ENCODE measurements around the gene SLC5A10.

The SLC5A10 gene

DNA sequence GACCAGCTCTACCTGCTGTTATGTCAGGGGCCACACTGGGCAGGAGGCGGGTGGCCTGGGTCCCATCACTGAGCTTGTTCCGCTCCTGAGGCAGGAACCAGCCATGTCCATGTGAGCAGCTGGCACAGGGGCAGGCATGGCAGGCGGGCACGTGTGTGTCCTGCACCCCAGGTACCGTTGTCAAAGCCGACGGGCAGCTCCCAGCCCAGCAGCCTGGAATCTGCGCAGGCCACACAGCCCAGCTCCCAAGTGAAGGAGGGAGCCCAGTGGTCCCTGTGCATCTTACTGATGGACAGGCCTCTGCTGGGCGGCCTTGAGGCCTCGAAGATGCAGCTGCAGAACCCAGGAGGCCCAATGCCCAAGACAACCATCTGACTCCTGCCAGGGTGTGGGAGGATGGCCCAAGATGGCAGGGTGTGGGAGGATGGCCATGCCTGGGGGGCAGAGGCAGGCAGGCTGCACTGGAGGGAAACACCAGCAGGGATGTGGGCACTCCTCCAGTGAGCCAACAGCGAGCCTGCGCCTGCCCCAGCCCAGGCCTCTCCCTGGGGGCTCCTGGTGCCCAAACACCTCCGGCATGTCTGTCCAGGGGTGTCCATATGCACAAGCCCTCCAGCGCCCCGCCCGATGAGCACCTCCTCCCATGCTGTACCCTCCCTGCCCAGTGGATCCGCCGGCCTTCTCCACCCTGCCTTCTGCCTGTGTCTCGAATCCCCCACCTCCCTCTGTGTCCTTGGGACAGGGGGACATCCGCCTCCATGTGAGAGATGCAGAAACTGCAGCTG lies 39.8 kb downstream of the SLC5A10 start:
- no peak for TF ChIP-seq GATA2 (IDR thresholded peaks at IDR 0.05; ENCODE audit: low read depth, low read length)
- no peak for TF ChIP-seq GATA3 (IDR thresholded peaks at IDR 0.05; ENCODE audit: low read depth, low read length)

GRCh38 chr17:18992454-18993130 lies 40.6 kb downstream of the SLC5A10 start:
- TF ChIP-seq GATA2 (IDR thresholded peaks at IDR 0.05; ENCODE audit: low read depth, low read length) (no peak), GATA3 (IDR thresholded peaks at IDR 0.05; ENCODE audit: low read depth, low read length) (no peak)

DNA sequence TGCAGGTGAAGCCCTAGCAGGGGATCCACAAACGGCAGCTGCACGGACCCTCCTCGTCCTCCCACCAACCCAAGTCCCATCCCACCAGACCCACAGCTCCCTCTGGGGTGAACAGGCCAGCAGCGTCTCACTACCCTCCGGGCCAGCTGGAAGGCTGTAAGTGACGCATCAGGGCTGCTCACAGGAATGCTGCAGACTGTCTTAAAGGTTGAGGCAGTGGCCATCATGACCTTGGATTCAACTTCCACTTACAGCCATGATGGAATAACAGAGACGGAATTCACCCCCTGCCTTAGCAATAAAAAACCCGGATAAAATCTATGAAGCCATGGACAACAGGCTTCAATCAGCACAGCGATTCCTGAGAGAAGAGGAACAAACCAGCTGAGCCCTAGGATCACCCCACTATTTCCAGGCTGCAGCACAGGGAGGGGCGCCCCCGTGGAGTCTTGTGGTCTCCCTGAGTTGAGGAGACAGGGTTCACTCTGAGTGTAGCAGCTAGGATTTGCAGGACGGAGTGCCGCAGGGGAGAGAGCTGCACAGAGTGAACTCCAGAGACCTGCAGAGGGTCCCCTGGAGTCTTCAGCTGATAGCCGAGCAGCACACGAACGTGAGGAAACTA lies 42.1 kb downstream of the SLC5A10 start:
- no peak for TF ChIP-seq GATA2 (IDR thresholded peaks at IDR 0.05; ENCODE audit: low read depth, low read length)
- no peak for TF ChIP-seq GATA3 (IDR thresholded peaks at IDR 0.05; ENCODE audit: low read depth, low read length)

DNA sequence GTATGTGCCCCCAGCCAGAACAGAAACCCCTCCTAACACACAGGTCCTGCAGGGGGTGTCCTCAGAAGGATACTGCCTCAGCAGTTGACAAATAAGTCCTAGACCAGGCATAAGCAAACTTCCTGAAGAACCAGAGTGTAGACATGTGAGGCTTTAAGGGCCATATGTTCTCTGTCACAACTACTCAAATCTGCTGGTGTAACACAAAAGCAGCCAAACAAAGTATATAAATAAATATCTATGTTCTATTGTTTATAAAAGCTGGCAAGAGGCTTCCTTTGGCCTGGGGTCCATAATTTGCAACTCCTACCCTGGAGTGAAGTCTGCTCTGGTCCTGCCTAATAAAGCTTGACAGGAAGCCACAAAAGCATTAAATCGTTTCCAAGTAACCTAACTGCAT lies 42.7 kb downstream of the SLC5A10 start:
- TF ChIP-seq GATA3 (IDR thresholded peaks at IDR 0.05; ENCODE audit: low read depth, low read length) = no peak
- no peak for TF ChIP-seq GATA2 (IDR thresholded peaks at IDR 0.05; ENCODE audit: low read depth, low read length)

- TF ChIP-seq GATA3 (IDR thresholded peaks at IDR 0.05; ENCODE audit: low read depth, low read length) (no peak), GATA2 (IDR thresholded peaks at IDR 0.05; ENCODE audit: low read depth, low read length) (no peak)
These were observed 43.3 kb downstream of the SLC5A10 start for GRCh38 chr17:18995220-18995619.

- TF ChIP-seq GATA2 (IDR thresholded peaks at IDR 0.05; ENCODE audit: low read depth, low read length) = no peak
- no peak for TF ChIP-seq GATA3 (IDR thresholded peaks at IDR 0.05; ENCODE audit: low read depth, low read length)
These were observed 44.5 kb downstream of the SLC5A10 start for GRCh38 chr17:18996458-18996857.

DNA sequence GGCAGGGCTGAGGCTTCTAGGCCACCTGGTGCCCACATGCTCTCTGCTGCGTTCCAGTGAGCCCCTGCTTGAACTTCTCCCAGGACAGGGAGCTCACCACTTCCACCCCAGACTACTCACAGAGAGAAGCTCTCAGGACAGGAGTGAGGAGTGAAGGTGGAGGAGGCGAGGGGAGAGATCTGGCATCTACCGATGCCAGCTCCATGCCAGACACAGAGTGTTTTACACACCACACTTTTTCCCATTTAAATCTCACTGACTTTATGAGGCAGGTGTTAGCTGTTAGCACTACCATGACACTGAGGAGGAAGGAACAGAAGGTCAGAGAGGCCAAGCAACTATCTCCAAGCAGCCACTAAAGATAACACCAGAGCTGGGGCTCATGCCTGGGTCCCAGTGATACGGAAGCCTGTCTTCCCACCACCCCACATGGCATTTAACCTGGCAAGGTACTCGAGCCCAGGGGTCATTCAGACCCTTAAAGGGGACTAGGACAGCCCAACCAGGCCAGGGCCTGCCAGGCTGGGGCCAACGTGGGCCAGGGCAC lies 45.8 kb downstream of the SLC5A10 start:
- TF ChIP-seq GATA3 (IDR thresholded peaks at IDR 0.05; ENCODE audit: low read depth, low read length) (no peak), GATA2 (IDR thresholded peaks at IDR 0.05; ENCODE audit: low read depth, low read length) (no peak)

GRCh38 chr17:18999394-18999793 lies 47.4 kb downstream of the SLC5A10 start:
- TF ChIP-seq GATA2 (IDR thresholded peaks at IDR 0.05; ENCODE audit: low read depth, low read length) = no peak

DNA sequence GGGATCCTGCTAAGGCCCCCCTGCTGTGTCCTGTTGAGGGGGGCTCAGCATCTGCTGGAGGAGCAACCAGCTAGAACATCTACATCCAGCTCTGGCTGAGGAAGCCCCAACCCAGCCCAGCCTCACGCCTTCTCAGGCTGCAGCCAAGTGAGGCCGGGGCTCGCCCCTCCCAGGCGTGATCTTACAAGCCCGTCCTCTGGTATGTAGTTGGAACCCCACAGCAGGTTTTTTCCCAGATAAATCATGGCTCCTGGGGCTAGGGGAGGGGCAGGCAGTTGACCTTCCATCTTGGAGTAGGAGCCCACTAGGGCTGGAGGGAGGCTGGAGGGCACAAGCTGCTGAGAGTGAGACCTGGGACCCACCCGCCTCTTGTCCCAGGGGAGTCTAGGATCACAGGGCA lies 47.9 kb downstream of the SLC5A10 start:
- TF ChIP-seq GATA2 (IDR thresholded peaks at IDR 0.05; ENCODE audit: low read depth, low read length) = no peak
- no peak for TF ChIP-seq GATA3 (IDR thresholded peaks at IDR 0.05; ENCODE audit: low read depth, low read length)

DNA sequence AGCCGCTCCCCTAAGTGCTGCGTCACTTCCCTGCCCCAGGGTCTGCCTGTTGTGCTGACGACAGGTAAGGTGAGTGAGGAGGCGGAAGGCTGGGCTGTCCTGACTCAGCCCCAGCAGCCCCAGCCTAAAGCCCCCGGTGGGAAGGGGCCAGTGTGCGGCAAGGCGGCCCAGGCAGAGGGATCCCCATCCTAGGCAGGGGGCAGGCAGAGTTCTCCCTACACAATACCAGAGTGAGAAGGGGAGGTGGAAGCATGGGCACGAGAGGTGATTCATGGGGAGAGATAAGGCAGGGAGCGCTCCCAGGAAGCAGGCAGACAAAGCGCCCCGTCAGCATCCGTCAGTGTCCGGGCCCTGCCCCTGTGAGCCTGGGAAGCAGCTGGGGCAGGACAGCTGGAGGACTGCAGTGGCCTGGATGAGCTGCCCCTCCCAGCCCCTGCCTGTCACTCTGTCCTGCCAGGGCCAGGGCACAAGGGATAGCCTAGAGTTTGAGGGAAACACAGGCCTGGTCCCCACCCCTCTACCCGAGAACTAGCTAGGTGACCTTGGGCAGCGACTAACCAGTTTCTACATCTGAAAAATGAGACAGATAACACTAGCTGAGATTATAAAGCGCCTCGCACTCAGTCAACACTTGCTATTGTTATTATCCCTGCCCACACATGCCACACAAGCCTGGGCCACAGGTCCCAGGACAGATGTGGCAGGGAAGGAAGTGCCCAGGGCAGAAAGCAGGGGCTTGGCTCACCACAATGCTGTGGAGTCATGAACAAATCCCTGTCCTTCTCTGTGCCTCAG lies 48.8 kb downstream of the SLC5A10 start:
- TF ChIP-seq GATA3 (IDR thresholded peaks at IDR 0.05; ENCODE audit: low read depth, low read length) (no peak), GATA2 (IDR thresholded peaks at IDR 0.05; ENCODE audit: low read depth, low read length) (no peak)

DNA sequence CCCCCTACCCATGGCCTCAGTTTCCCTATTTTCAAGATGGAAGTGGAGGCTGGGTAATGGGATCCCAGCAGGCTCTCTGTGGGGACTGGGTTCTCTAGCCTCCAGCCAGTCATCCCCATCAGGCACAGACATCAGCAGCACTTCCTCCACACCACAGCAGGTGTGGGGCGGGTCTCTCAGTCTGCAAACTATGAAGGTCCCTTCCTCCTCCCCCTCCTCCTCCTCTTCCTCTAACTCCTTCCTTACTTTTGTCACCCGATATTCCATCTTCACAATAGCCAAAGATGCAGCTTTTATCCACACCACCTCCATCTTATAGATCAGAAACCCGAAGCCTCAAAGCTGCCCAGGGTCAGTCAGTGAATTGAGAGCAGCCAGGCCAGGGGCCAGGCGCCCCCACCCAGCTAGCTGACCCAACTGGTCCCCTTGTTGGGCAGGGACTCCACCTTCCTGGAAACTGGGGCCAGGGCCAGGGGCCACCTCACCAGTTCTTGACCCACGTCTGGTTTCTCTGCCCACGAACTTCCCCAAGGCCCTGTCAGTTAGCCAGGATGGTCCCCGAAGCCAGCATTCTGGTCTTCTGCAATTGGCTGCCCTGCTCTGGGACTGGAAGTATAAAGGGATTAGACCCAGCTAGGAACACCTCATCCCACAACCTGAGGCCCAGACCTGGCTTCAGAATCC lies 50.1 kb downstream of the SLC5A10 start:
- no peak for TF ChIP-seq GATA2 (IDR thresholded peaks at IDR 0.05; ENCODE audit: low read depth, low read length)
- no peak for TF ChIP-seq GATA3 (IDR thresholded peaks at IDR 0.05; ENCODE audit: low read depth, low read length)

DNA sequence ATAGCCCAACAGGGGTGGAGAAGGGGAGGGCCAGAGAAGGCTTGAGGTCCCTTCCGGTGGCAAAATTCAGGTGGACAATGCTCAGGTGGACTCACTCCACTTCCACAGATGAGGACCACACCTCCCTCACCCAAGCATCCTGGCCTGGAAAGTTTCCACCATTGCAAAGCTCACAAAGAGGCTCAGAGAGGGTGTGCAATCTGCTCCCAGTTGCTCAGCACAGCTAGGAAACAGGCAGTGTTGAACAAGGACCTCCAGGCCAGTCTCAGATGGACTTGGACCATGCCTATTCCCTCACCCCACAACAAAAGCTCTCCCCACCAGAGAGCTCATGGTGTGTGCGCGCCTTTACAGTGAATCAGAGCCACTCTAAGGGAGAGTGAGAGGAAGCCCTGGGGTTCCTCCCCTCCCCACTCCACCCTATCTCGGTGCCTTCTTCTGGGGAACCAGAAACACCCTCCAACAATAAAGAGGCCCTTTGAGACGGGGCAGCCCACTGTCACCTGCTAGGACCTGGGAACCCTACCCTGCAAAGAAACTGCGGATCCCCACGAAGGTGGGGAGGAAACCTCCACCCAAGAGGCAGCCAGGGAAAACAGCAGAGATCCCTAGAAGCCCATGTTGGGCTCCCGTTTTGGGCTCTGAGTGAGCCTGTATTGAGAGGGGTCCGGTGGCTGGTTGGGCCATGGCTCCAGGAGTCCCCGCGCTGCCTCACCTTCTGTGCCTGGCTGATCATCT lies 51.0 kb downstream of the SLC5A10 start:
- TF ChIP-seq GATA3 (IDR thresholded peaks at IDR 0.05; ENCODE audit: low read depth, low read length) (no peak), GATA2 (IDR thresholded peaks at IDR 0.05; ENCODE audit: low read depth, low read length) (no peak)
